ENCODE results near the gene WDR12.

DNA sequence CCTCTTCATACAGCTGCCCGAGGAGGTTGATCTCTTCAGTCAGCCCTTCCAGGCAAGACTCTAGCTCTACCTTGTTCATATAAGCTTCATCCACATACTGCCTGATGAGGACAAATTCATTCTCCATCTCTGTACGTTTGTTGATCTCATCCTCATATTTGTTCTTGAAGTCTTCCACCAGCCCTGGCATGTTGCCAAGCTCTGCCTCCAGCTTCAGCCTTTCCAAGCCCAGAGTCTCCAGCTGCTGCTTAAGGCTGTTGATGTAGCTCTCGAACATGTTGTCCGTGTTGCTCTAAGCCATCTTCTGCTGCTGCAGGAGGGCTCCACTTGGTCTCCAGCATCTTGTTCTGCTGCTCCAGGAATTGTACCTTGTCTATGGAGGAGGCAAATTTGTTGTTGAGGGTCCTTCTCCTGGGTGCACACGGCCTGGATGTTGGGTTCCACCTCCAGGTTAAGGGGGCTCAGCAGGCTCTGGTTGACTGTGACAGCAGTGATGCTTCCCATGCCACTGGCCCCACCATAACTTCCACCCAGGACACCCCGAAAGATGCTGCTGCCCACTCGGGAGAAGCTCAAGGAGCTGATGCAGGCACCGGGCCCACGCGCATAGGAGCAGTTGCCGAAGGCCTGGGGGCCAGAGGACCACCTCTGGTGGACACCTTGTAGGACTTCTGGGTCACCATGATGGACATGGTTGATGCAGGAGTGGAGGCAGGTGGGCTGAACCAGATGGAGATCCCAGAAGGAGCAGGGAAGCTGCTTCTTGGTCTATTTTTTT, 70.2 kb downstream of the WDR12 start:
- TF ChIP-seq CTCF (IDR thresholded peaks at IDR 0.05; ENCODE audit: low read length) (no peak), EZH2 (IDR thresholded peaks at IDR 0.05; ENCODE audit: borderline replicate concordance, low read length) (no peak)
